Colon (tissue), 2 donors: ENCODE measurements around the gene MRPL53.
"Not testable (repeated sequence)": the region's sequence is repeated elsewhere in the genome, so short reads cannot be mapped to it uniquely, and the experiment has no call there.

ENCODE experiments used
- FAIRE-seq: peaks from 2 replicates; lab custom pipeline; 2012; peaks lifted over from hg19 to GRCh38; lab: Jason Lieb, UNC
- donor health status: control.
- donor health status: control.

MRPL53 gene

DNA sequence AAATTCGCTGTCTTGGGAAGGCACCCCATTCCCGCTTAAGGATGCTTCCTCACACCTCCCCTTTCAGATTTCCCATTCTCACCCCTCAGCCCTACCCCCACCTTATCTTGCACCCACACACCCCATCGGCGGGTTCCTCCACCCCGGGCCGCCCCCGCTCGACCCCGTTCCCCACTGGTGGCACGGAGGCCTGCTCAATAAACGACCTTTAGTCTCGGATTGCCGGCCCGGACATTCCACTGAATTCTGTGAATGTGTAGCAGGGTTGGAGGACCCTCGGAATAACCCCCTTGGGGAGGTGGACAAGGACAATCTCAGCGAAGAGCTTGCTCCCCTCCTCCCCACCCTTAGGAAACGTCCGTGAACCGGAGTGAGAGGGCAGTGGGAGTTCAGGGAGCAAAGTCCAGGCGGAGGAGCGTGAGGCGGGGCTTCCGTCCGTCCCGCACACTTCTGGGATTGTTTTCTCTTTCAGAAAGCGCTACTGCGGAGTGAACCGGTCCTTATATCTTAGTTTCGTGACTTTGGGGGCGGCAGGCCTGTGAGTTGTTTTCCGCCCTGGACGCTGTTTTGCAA lies 29.8 kb upstream of the MRPL53 start:
- no peak for FAIRE-seq

DNA sequence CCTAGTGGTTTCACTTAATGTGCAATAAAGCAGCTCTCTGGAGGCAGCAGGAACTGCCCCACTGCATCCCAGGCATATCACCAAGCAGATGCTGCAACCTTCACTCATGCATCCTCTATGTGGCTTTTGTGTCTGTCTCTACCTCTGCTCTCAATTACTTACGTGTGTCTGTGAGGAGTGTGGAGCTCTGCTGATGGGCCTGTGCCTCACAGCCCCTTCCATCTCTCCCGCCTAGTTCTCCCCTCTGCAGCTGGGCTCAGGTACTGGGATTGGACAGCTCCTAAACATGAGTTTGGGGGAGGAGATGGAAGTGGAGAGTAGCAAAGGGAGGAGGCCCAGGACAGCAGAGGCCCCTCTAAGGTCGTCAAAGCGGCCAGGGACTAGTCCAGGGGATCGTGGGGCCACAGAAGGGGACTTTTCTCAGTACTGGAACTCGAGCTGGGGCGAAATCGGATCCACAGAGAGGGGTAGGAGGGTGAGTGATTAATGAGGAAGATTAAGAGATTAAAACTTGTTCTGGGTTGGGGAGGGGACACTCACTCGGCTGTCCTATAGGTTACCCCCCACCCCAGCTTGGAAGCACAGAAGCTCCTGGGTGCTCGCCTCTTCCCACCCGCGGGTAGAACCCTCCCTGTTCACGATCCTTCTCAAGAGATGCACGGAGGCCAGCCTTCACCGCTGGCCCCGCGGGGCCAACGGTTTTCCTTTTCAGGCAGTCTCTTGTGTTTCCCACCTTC lies 29.0 kb upstream of the MRPL53 start:
- FAIRE-seq, result no peak

DNA sequence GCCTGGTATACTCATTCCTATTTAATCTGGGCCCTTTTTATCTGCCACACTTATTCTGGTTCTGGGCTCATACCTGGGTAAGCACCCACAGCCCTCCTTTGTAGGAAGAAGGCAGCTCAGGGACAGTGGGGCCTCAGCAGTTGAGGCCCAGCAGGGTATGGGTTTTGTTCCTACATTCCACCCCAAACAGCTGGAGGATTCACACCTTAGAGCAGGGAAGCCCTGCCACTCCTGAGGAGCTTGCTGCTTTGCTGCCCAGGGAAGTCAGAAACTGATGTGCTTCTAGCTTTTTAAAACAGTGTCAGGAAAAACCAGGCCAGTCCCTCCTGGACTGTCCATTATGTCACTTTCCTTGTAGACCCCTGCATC lies 28.1 kb upstream of the MRPL53 start:
- no peak for FAIRE-seq

DNA sequence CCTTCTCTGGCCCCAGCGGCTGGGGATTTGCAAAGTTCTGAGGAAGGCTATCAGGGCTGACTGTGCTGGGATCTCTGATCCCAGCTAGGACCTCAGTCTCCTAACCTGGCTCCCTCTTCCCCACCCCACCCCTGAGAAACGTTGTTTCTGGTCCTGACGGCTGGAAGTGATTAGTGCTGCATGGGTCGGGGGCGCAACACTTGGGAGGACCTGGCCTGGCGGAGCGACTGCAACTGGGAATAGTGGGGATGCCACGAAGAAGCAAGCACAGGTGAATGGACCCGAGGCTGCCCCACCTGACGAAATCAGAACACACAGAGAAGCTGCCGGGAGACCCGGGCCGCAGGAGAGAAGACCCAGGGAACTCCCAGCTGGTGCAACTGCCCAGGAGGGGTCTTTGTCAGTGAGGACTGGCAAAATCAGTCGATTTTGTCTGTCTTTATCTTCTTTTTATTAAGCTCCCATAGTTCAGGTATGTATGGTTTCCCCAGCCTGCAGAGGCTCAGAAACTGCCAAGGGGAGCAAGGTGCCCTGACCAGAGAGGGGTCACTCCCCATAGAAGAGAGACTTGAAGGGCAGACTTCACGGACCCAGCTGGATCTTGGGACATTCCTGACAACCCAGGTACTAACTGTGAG lies 27.6 kb upstream of the MRPL53 start:
- FAIRE-seq, result no peak

DNA sequence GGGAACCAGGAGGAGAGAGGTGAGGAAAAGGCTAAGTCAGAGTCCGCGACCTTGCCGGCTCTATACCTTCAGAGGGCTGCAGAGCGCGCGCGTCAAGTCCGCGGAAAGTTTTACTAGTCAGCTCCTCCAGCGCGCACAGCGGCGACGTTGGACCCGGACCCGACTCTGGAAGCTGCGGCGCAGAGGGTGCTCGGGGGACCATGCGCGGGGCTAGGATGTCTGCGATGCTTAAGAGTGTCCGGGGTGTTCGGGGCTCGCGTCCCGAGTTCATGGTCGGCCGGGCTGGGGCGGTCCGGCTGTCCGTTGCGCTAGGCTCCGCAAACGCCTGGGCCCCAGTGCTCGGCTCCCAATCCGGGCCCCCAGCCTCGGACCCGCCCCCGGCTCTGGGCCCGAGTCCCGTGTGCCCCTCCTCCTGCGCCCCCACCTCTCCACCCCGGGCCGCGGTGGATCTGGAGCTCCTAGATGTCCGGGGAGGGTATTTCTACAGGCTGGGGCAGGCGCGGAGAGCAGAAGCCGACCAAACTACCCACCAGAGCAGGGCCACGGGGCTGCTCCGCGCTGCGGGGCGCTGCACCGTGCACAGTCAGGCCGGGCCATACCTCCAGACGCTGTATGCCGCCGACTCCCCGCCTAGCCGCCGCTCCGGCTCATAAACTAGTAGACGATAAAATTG lies 26.9 kb upstream of the MRPL53 start, which contains the start of gene LBX2:
LBX2 (minus strand) TSS at position 337 of the 673 bp plus-strand sequence; CDS start at position 271, 66 bp downstream.
- no peak for FAIRE-seq

DNA sequence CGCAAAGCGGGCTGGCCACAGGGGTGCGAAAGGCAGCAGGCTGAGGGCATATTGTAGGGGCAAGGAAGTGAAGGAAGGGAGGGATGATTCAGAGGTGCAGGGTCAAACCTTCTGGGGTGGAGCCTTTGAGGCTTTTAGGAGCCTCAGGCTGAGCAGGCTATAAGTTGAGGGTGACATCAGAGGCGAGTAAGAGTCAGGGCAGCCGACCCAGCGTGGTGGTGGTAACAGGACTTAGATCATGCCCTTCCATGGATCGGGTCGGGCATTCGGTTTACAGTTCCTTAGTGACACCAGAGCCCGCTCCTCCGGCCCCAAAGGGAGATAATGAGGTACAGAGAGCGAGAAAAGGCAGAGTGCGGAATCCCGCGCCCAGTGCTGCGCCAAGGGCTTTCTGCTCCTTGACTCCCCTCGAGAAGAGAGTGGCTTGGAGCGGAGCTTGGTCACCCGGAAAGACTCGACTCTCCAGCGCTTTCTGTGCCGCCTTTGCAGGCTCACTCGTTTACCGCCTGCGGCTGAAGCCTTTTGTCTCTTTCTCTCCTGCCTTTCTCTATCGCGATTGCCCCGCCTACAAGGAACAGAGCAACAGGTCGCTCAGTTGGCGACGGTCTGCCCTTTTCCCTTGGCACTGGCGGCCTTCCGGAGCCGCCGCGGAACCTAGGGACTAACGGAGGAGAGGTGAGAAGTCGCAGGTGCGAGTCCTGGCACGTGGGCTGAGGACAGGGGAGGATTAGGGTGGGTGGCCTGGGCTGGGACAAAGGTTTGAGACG lies 26.2 kb upstream of the MRPL53 start:
- no peak for FAIRE-seq

DNA sequence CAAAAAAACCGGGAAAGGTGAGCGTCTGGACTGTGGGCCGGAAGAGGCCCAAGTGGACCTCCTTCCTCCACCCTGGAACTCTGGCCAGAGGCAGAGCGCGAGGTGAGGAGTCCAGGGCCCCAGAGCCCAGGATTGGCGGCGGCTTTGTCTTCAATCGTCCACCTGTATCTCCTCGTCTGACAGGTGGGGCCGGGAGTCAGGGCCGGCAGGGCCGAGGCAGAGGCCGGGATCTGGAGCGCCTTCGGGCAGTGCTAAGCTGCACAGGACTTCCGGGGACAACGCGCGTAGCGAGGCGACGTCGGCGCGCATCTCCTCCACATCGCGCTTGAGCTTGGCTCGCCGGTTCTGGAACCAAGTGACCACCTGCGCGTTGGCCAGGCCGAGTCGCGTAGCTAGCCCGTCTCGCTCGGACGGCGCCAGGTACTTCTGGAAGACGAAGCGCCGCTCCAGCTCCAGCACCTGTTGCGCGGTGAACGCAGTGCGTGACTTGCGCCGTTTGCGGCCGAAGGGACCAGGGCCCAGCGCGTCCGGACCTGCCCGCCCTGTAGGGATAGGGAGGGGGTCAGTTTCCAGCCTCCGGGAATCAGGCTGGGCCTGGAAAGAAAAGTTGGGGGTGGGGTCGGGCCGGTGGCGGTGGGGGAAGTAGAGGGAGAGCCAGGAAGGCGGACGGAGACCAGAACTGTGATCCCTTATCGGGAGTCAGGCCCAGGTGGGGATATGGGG lies 25.5 kb upstream of the MRPL53 start:
- FAIRE-seq, result no peak

DNA sequence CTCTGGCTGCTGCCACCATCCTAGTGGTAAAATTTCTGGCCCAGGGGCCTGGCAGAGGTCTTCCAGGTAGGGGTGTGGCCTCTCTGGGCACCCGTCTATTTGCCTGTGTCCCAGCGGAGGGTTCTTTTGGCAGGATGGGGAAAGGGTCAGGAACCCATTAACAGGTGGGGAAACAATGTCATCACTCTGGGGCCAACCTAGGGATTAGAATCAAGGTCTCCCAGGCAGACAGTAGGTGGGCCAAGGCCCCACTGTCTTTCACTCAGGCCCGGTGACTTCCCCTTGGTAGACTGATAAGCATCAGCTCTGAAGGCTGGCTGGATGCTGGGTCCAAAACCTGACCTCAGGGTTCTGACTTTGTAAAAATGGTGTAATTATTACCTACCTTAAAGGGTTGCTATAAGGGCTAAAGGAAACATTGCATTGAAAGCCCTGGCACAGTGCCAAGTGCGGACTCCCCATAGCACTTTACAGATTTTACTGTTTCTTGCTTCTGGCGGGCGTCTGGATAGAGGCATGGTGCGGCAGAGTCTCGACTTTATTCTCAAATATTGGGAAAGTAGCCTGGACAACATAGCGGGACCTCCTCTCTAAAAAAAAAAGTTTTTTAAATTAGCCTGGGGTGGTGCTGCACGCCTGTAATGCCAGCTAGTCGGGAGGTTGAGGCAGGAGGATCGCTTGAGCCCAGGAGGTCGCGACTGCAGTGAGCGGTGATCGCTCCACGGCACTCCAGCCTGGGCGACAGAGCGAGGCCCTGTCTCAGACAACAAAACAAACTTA lies 24.7 kb upstream of the MRPL53 start:
- FAIRE-seq, result no peak

DNA sequence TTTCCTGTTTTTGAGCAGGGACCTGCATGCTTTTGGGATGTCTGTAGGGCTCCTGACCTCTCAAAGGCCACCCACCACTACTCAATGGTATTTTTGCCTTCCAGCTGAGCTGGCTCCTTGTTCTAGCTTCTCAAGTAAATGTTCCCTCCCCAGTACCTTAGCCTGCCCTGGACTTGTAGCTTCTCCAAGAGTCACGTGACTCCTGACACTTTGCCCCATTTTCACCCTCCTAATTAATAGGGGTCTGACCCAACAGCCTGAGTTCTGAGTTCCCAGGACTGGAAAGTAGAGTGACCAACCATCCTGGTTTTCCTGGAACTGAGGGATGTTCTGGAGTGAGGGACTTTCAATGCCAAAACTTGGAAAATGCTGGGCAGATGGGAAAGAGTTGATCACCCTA lies 23.0 kb upstream of the MRPL53 start:
- no peak for FAIRE-seq

DNA sequence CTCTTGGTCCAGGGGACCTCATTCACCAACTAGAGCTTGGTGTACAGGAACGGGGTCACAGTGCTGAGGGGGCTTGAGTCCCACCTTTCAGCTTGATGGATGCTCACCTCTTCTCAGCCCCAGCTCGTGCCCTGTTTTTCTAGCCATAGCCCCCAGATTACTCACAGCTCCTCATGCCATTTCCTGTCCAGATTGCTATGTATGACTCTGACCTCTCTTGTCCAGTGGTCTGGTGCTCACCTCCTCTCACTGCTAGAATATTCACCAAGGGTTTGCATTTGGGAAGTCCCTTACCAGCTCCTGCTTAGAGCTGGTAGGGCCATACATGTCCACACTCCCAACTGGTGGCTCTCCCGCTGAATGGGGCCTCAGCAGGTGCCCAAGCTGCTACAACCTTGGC lies 21.1 kb upstream of the MRPL53 start:
- FAIRE-seq, result no peak

DNA sequence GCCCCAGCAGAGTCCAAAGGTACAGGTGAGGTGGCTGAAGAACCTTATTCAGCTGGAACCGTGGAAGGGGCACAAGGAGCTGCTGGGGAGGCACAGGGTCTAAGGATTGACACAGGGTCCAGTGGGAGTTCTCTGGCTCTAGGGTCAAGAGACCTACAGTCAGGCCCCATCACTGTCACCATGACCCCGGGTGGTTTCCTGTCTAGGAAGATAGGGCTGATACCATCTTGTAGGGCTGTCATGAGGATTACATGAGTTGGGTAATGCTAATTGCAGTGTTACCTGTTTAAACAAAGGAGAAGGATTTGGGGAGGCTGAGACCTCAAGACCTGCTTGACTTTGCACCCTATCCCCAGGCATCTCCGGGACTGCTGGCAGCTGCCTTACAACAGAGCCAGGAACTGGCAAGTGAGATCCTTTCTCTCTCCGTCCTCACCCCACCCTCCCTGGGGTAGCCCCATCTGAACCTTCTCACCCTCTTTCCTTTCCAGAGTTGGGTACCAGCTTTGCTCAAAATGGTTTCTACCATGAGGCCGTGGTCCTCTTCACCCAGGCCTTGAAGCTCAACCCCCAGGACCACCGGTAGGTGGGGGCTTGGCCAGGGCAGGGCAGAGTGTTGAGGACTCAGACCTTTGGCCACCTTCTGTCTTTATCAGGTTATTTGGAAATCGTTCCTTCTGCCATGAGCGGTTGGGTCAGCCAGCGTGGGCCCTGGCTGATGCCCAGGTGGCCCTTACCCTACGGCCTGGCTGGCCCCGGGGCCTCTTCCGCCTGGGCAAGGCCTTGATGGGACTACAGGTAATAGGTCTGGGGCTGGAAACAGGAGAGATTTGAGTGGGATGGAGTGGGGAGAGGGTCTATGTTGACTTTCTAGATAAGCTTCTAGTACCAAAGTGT lies 19.4 kb upstream of the MRPL53 start:
- no peak for FAIRE-seq

DNA sequence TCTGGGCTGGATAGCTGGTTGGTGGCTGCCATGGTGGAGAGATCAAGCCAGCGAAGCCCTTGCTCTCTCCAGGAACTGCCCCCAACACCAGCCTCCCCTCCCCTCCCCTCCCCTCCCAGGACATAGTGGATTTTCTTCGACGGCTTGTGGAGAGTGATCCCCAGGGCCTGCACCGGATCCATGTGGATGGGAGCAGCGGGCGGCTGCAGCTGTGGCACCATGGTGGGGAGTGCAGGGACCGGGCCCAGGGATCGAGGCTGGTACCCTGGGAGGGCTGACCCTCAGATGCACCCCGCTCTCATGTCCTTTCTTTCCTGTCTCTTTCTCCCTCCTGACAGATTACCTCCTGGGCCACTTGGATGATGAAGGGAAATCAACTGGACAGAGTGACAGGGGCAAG lies 17.4 kb upstream of the MRPL53 start:
- FAIRE-seq, result no peak

DNA sequence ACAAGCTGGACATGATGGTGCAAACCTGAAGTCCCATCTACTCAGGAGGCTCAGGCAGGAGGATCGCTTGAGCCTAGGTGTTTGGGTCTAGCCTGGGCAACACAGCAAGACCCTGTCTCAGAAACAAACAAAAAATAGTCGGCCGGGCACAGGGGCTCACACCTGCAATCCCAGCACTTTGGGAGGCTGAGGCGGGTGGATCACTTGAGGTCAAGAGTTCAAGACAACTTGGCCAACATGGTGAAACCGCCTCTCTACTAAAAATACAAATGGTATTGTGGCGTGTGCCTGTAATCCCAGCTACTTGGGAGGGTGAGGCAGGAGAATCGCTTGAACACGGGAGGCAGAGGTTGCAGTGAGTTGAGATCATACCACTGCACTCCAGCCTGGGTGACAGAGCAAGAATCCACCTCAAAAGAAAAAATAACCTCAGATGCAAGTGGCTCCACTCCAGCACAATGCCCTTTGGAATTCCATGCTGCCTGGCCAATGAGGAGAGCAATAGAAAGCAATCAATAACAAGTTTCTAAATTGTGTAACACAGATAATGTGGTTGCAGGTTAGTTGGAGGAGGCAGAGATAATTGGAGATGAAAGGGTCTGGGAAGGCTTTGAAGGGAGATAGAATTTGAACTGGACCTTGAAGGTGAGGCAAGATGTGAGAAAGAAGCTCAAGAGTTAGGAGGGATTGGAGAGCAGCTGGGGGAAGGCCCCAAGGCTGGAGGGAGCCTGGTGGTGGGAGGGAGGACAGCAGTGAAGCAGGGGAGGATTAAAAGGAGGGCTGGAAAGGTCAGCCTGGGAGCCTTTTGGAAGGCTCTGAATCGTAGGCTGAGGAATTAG lies 16.4 kb upstream of the MRPL53 start:
- no peak for FAIRE-seq

DNA sequence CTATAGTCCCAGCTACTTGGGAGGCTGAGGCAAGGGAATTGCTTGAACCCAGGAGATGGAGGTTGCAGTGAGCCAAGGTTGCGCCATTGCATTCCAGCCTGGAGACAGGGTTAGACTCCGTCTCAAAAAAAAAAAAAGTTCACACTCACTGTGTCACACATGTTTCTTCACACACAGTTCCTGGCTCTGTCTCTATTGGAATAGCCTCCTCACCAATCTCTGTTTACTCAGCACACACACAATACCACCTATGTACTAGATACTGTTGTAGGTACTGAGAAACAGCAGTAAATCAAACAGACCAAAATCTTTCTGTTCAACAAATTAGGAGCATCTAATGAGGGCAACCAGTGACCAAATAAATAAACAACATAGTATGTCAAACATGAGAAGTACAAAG lies 13.7 kb upstream of the MRPL53 start:
- FAIRE-seq, result no peak

DNA sequence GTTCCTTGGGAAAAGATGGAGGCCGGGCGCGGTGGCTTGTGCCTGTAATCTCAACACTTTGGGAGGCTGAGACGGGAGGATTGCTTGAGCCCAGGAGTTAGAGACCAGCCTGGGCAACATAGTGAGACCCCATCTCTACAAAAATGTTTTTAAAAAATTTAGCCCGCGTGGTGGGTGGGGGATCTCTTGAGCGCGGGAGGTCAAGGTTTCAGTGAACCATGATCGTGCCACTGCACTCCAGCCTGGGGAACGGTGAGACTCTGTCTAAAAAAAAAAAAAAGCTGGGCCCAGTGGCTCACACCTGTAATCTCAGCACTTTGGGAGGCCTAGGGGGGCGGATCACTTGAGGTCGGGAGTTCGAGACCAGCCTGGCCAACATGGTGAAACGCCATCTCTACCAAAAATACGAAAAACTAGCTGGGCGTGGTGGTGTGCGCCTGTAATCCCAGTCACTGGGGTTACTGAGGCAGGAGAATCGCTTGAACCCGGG lies 11.2 kb upstream of the MRPL53 start:
- FAIRE-seq, result not testable (repeated sequence)

DNA sequence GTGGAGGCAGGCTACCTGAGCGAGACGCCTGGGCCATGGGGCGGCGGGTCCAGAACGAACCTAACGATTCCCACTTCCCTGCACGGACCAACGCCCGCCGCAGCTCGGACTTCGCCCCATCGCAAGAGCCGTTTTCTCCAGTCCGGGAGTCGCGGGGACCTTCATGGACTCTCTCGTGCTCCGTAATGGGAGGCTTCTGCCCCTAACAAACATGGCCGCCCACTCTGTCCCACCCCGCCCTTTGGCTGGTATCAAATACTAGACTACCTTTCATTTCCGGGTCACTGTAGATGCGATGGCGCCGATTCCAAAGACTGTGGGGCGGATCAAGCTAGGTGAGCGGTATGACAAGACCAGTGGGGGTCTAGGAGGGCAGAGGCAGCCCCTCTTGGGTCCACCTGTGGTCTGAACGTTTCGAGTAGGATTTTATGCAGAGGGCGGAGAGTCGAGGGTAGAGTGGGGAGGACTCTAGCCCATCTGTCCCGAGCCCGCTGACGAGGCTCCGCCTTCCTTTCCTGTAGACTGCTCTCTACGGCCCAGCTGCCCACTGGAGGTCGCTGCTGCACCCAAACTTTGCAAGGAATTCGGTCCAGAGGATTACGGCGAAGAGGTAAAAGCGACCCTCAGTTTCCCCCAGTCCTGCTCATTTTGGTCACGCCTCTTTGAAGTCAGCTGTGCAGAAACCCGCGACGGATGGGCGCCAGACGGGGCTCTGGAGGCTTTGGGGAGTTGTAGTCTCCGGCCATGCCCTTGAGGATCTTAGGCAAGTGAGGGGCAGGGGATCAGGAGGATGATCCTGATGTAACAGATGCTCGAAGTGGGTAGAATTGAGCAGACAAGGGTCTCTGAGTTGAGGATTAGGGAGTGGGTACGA lies 10.6 kb upstream of the MRPL53 start, which contains the start of the genes CCDC142 and TTC31:
CCDC142 (minus strand) TSS at position 198 of the 874 bp plus-strand sequence; CDS start at position 37, 161 bp downstream.
TTC31 (plus strand) TSS at position 281 of the 874 bp plus-strand sequence; CDS start at position 296, 15 bp downstream.
- no peak for FAIRE-seq
